GM23248 (cell line): ENCODE measurements around the gene EMILIN2. TPM values are rescaled to one million over a fixed set of nuclear protein-coding genes. Genes with fewer than 3 reads are reported as not detected.

Experiments
- DNase-seq: peaks from one replicate; pipeline ENCODE4 v3.0.0-alpha.2; 2015
- H2AFZ ChIP-seq: fragments of 200-600 bp; sonication (generic); 2 replicates; pipeline ENCODE4 v1.6.1; 2016; ENCODE audit warnings: antibody characterized with exemption
- H3F3A ChIP-seq: fragments of 200-600 bp; sonication (generic); 2 replicates; pipeline ENCODE4 v1.6.1; 2016; ENCODE audit warnings: mild to moderate bottlenecking, antibody characterized with exemption, mixed run types; ENCODE audit not compliant: insufficient read depth
- H3K27ac ChIP-seq: fragments of 200-600 bp; sonication (generic); 2 replicates; pipeline ENCODE4 v1.5.1; 2016; ENCODE audit warnings: mild to moderate bottlenecking
- H3K27me3 ChIP-seq: fragments of 200-600 bp; sonication (generic); replicated peaks from 2 replicates; pipeline ENCODE4 v1.6.1; 2016; ENCODE audit warnings: mild to moderate bottlenecking; ENCODE audit not compliant: insufficient read depth
- H3K36me3 ChIP-seq: fragments of 200-600 bp; sonication (generic); 2 replicates; pipeline ENCODE4 v1.6.1; 2016; ENCODE audit warnings: low read depth, mild to moderate bottlenecking
- H3K4me1 ChIP-seq: fragments of 200-600 bp; sonication (generic); 2 replicates; pipeline ENCODE4 v1.6.1; 2016; ENCODE audit warnings: mild to moderate bottlenecking; ENCODE audit not compliant: insufficient read depth
- H3K4me2 ChIP-seq: fragments of 200-600 bp; sonication (generic); one replicate; pipeline ENCODE4 v1.6.1; 2016; ENCODE audit warnings: mild to moderate bottlenecking; ENCODE audit not compliant: unreplicated experiment
- H3K4me3 ChIP-seq: fragments of 200-600 bp; sonication (generic); 2 replicates; pipeline ENCODE4 v1.5.1; 2016; ENCODE audit warnings: mild to moderate bottlenecking
- H3K79me2 ChIP-seq: fragments of 200-600 bp; sonication (generic); 2 replicates; pipeline ENCODE4 v1.6.1; 2016; ENCODE audit warnings: mild to moderate bottlenecking; ENCODE audit not compliant: insufficient read depth
- H3K9ac ChIP-seq: fragments of 200-600 bp; sonication (generic); 2 replicates; pipeline ENCODE4 v1.6.1; 2016; ENCODE audit warnings: mild to moderate bottlenecking
- H3K9me2 ChIP-seq: fragments of 200-600 bp; sonication (generic); 2 replicates; pipeline ENCODE4 v1.6.1; 2016; ENCODE audit warnings: mixed run types, mild to moderate bottlenecking, moderate library complexity; ENCODE audit not compliant: insufficient read depth
- H3K9me3 ChIP-seq: fragments of 200-600 bp; sonication (generic); one replicate; pipeline ENCODE4 v1.6.1; 2017; ENCODE audit warnings: low read depth
- H4K20me1 ChIP-seq: fragments of 200-600 bp; sonication (generic); 2 replicates; pipeline ENCODE4 v1.6.0; 2016; ENCODE audit not compliant: insufficient read depth
- EZH2 ChIP-seq: fragments of 200-600 bp; sonication (generic); IDR thresholded peaks from 2 replicates; pipeline ENCODE4 v1.6.1; 2018; ENCODE audit warnings: antibody characterized with exemption, mild to moderate bottlenecking; ENCODE audit not compliant: insufficient read depth, poor library complexity, severe bottlenecking
- EZH2phosphoT487 ChIP-seq: fragments of 200-600 bp; sonication (generic); IDR thresholded peaks from 2 replicates; pipeline ENCODE4 v1.6.1; 2018; ENCODE audit warnings: antibody characterized with exemption, moderate library complexity, mild to moderate bottlenecking, low read depth; ENCODE audit not compliant: insufficient read depth
- WGBS, 2 experiments: methylation state at CpG; one replicate each; pipeline ENCODE4 v1.1.6; 2015 to 2017; ENCODE audit warnings: low lambda C conversion rate in 2 of 2, low coverage in 1 of 2; ENCODE audit errors: missing lambda C conversion rate in 2 of 2; 5-methylcytosine and 5-hydroxymethylcytosine counted together
- in situ Hi-C: fragments of 300-500 bp; cut with MboI; formaldehyde crosslinking; loops from 2 replicates; pipeline ENCODE4 v1.15.0; 2020
- polyA plus RNA-seq: library from polyadenylated mRNA; unstranded; fragments of >200 nt; fragmentation: Nextera tagmentation; extraction: Ambion mirVana; gene quantifications from 2 replicates; pipeline ENCODE4 v1.2.1, GENCODE V29; 2016
- total RNA-seq: library from RNA; depleted of rRNA; stranded (reverse); fragments of >200 nt; shearing (Covaris generic); gene quantifications from 2 replicates; pipeline ENCODE4 v1.2.3, GENCODE V29; 2014

The EMILIN2 gene
- total and polyA plus RNA-seq, 2 experiments from 2014 or later = 9.0 to 23.9 TPM

- peaks cover 16% of the 10 kb centered on the region for H3F3A ChIP-seq
- no peak overlapping the region for H3K27ac ChIP-seq
- H4K20me1 ChIP-seq = no peaks in the 10 kb centered on the region
- H3K36me3 ChIP-seq = peaks cover under 1% of the 10 kb centered on the region; the same call in 1 of the 2 replicates
- WGBS, 2 experiments = 85 to 86% methylated on average over 9 of the region's 9 CpGs
- no peak for DNase-seq
- H3K9me3 ChIP-seq = no peaks in the 10 kb centered on the region
- peaks cover 3% of the 10 kb centered on the region for H3K4me1 ChIP-seq
- no peaks in the 10 kb centered on the region for H3K79me2 ChIP-seq
- H3K9ac ChIP-seq = no peak overlapping the region
- H3K4me3 ChIP-seq = no peak overlapping the region
- H2AFZ ChIP-seq = no peak overlapping the region
- H3K9me2 ChIP-seq = no peaks in the 10 kb centered on the region
- H3K27me3 ChIP-seq = no peaks in the 10 kb centered on the region
- no peak for TF ChIP-seq EZH2
- TF ChIP-seq EZH2phosphoT487 = no peak
- no peak overlapping the region for H3K4me2 ChIP-seq
- in situ Hi-C loops = no loop called here
Observed at GRCh38 chr18:2908166-2908945, 61.5 kb downstream of the EMILIN2 start.

- Histone ChIP-seq H3K9ac (no peak overlapping the region), H3K4me3 (no peak overlapping the region), H3K27me3 (no peaks in the 10 kb centered on the region), H3K4me1 (no peaks in the 10 kb centered on the region), H2AFZ (no peak overlapping the region), H3K9me3 (no peaks in the 10 kb centered on the region), H4K20me1 (no peaks in the 10 kb centered on the region), H3K36me3 (peaks cover 6% of the 10 kb centered on the region; the same call in 1 of the 2 replicates), H3F3A (peaks cover 10% of the 10 kb centered on the region), H3K4me2 (no peak overlapping the region), H3K27ac (no peak overlapping the region), H3K9me2 (no peaks in the 10 kb centered on the region), H3K79me2 (no peaks in the 10 kb centered on the region)
- in situ Hi-C loops = no loop called here
- no peak for DNase-seq
- WGBS, 2 experiments = 96 to 97% methylated on average over 2 of the region's 2 CpGs
- no peak for TF ChIP-seq EZH2phosphoT487
Observed at GRCh38 chr18:2908946-2909335, 62.1 kb downstream of the EMILIN2 start.

DNA sequence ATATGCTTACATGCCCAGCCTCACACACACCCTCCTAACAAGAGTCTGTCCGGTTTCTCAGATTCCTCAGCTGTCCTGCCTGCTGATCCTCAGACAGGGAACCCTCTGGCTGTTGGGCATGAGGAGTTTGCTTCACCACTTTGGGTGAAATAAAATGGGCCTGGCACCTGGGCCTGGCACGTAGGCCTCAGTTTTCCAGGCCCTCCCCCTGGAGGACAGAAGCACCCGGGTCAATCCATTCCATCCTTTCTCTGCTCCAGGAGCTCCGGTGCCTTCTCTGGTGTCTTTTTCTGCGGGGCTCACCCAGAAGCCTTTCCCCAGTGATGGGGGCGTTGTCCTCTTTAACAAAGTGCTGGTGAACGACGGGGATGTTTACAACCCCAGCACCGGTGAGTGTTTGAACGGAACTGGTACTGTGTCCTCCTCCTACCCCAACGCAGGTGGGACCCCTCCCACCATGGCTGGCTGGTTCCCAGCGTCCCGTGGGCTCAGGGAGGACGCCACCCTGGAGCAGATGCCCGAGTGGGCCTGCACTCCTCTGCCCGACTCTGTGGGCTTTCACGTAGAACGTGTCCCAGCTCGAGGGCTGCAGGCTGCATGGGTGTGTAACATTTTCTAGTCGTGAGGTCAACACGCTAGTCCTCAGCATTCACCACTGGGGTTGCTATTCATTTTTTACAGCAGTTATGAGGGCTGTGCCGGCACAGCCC is 62.8 kb downstream of the EMILIN2 start:
- H4K20me1 ChIP-seq = no peaks in the 10 kb centered on the region
- in situ Hi-C loops = no loop called here
- H3K4me2 ChIP-seq = no peak overlapping the region
- no peak overlapping the region for H3K4me3 ChIP-seq
- peaks cover 4% of the 10 kb centered on the region for H3F3A ChIP-seq
- H3K27ac ChIP-seq = no peak overlapping the region
- peaks cover 7% of the 10 kb centered on the region; the same call in 1 of the 2 replicates for H3K36me3 ChIP-seq
- H3K79me2 ChIP-seq = no peaks in the 10 kb centered on the region
- no peak for DNase-seq
- H3K9me2 ChIP-seq = no peaks in the 10 kb centered on the region
- no peak overlapping the region for H3K9ac ChIP-seq
- H3K9me3 ChIP-seq = no peaks in the 10 kb centered on the region
- no peak overlapping the region for H2AFZ ChIP-seq
- H3K27me3 ChIP-seq = no peaks in the 10 kb centered on the region
- WGBS, 2 experiments = 68 to 69% methylated on average over 20 to 22 of the region's 22 CpGs
- TF ChIP-seq EZH2phosphoT487 (no peak), EZH2 (no peak)
- no peaks in the 10 kb centered on the region for H3K4me1 ChIP-seq

DNA sequence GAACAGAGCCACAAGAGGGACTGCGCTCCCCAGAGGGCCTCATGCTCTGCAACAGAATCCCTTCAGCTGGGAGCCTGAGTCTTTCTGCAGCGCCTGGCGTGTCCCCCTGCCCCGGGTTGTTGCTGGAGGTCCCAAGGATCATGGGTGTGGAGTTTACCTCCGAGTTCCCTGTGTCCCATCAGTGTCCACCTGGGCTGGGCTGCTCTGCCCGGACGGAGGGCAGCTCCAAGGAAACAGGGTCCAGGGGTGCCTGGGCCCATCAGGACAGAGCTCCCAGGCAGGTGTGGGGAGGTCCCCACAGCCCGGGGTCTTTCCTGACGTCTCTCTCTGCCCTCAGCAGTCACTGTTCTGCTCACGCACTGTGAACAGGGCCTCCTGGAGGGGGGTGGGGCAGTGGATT is 63.5 kb downstream of the EMILIN2 start:
- Histone ChIP-seq H3K9me2 (no peaks in the 10 kb centered on the region), H3F3A (0 out of 2 replicates have a peak, but pooled peaks cover 3% of the 10 kb centered on the region), H3K4me1 (no peaks in the 10 kb centered on the region), H3K36me3 (peaks cover 7% of the 10 kb centered on the region; the same call in 1 of the 2 replicates), H3K9ac (no peak overlapping the region), H2AFZ (no peak overlapping the region), H3K79me2 (no peaks in the 10 kb centered on the region), H3K4me3 (no peak overlapping the region), H3K27ac (no peak overlapping the region), H3K4me2 (no peak overlapping the region), H4K20me1 (no peaks in the 10 kb centered on the region), H3K9me3 (no peaks in the 10 kb centered on the region), H3K27me3 (no peaks in the 10 kb centered on the region)
- DNase-seq = no peak
- 83 to 86% methylated on average over 10 of the region's 10 CpGs for WGBS, 2 experiments
- in situ Hi-C loops = no loop called here
- TF ChIP-seq EZH2 (no peak), EZH2phosphoT487 (no peak)
